ENCODE measurements around the gene PIGU. TPM values are rescaled to one million over a fixed set of nuclear protein-coding genes. Genes with fewer than 3 reads are reported as not detected.
"Not testable (repeated sequence)": the region's sequence is repeated elsewhere in the genome, so short reads cannot be mapped to it uniquely, and the experiment has no call there.

The PIGU gene
- total RNA-seq, 1 donor from 2014 or later: 33.5 TPM

GRCh38 chr20:34706912-34707784, 30.3 kb upstream of the PIGU start:
- no peak for DNase-seq (ENCODE audit: low spot score)

GRCh38 chr20:34706302-34706875, 29.5 kb upstream of the PIGU start:
- no peak for DNase-seq (ENCODE audit: low spot score)

- no peak for DNase-seq (ENCODE audit: low spot score)
Observed at GRCh38 chr20:34705397-34706301, 28.8 kb upstream of the PIGU start.

GRCh38 chr20:34705008-34705396, 28.1 kb upstream of the PIGU start:
- no peak for DNase-seq (ENCODE audit: low spot score)

- peak; percentile 92 for DNase-seq (ENCODE audit: low spot score)
Observed at GRCh38 chr20:34704177-34705007, 27.5 kb upstream of the PIGU start, which contains the start of gene TP53INP2. Gene TP53INP2 (plus strand): TSS chr20:34704344. CDS start chr20:34708740, 4,396 bp downstream.

GRCh38 chr20:34703424-34704176, 26.7 kb upstream of the PIGU start:
- peak; percentile 54 for DNase-seq (ENCODE audit: low spot score)

GRCh38 chr20:34703061-34703423, 26.1 kb upstream of the PIGU start:
- DNase-seq (ENCODE audit: low spot score): no peak

GRCh38 chr20:34701405-34702085, 24.7 kb upstream of the PIGU start:
- no peak for DNase-seq (ENCODE audit: low spot score)

GRCh38 chr20:34693414-34693813, 16.5 kb upstream of the PIGU start:
- no peak for DNase-seq (ENCODE audit: low spot score)

GRCh38 chr20:34691838-34692237, 14.9 kb upstream of the PIGU start:
- DNase-seq (ENCODE audit: low spot score): no peak

- no peak for DNase-seq (ENCODE audit: low spot score)
Observed at GRCh38 chr20:34689486-34689885, 12.6 kb upstream of the PIGU start.

- DNase-seq (ENCODE audit: low spot score): no peak
Observed at GRCh38 chr20:34683667-34684066, 6.8 kb upstream of the PIGU start.

- no peak for DNase-seq (ENCODE audit: low spot score)
Observed at GRCh38 chr20:34680586-34681175, 3.8 kb upstream of the PIGU start.

GRCh38 chr20:34675993-34676641, 775 bp downstream of the PIGU start:
- DNase-seq (ENCODE audit: low spot score): no peak

- DNase-seq (ENCODE audit: low spot score): no peak
Observed at GRCh38 chr20:34675561-34675960, 1.3 kb downstream of the PIGU start.

- DNase-seq (ENCODE audit: low spot score): no peak
Observed at GRCh38 chr20:34673412-34673811, 3.5 kb downstream of the PIGU start.

- DNase-seq (ENCODE audit: low spot score): no peak
Observed at GRCh38 chr20:34669094-34669493, 7.8 kb downstream of the PIGU start.

- not testable (repeated sequence) for DNase-seq (ENCODE audit: low spot score)
Observed at GRCh38 chr20:34664751-34665150, 12.1 kb downstream of the PIGU start.

All from ureter (tissue), 1 donor.